Neural progenitor cell (in vitro differentiated cells): Measurements from ENCODE around the gene TMEM198. TPM values are rescaled to one million over a fixed set of nuclear protein-coding genes. Genes with fewer than 3 reads are reported as not detected.

Experiments used
- DNase-seq: peaks from one replicate; pipeline ENCODE4 v3.0.0-alpha.2; 2016; ENCODE audit warnings: low spot score
- H2AFZ ChIP-seq: fragments of 200-600 bp; sonication (generic); replicated peaks from 2 replicates; pipeline ENCODE4 v1.6.1; 2016; ENCODE audit warnings: antibody characterized with exemption
- H3F3A ChIP-seq: fragments of 200-600 bp; sonication (generic); 2 replicates; pipeline ENCODE4 v1.6.1; 2016; ENCODE audit warnings: antibody characterized with exemption, low read depth
- H3K27ac ChIP-seq: fragments of 200-600 bp; sonication (generic); 2 replicates; pipeline ENCODE4 v1.5.1; 2016; ENCODE audit warnings: mild to moderate bottlenecking
- H3K27me3 ChIP-seq: fragments of 200-600 bp; sonication (generic); 2 replicates; pipeline ENCODE4 v1.6.1; 2016; ENCODE audit warnings: mild to moderate bottlenecking, moderate library complexity
- H3K36me3 ChIP-seq: fragments of 200-600 bp; sonication (generic); 2 replicates; pipeline ENCODE4 v1.5.1; 2016
- H3K4me1 ChIP-seq: fragments of 200-600 bp; sonication (generic); 2 replicates; pipeline ENCODE4 v1.6.1; 2016; ENCODE audit warnings: mixed run types
- H3K4me2 ChIP-seq: fragments of 200-600 bp; sonication (generic); 2 replicates; pipeline ENCODE4 v1.6.1; 2016
- H3K4me3 ChIP-seq: fragments of 200-600 bp; sonication (generic); 2 replicates; pipeline ENCODE4 v1.5.1; 2016
- H3K79me2 ChIP-seq: fragments of 200-600 bp; sonication (generic); 2 replicates; pipeline ENCODE4 v1.6.1; 2016; ENCODE audit warnings: low read depth
- H3K9ac ChIP-seq: fragments of 200-600 bp; sonication (generic); 2 replicates; pipeline ENCODE4 v1.6.1; 2016
- H3K9me3 ChIP-seq: fragments of 200-600 bp; sonication (generic); 2 replicates; pipeline ENCODE4 v1.5.1; 2016; ENCODE audit warnings: low read depth
- H4K20me1 ChIP-seq: fragments of 200-600 bp; sonication (generic); 2 replicates; pipeline ENCODE4 v1.6.1; 2016; ENCODE audit warnings: low read depth
- H3K27ac Mint-ChIP-seq: 3 replicates; pipeline ENCODE4 v1.8.0; 2021; ENCODE audit warnings: mixed read lengths
- H3K27me3 Mint-ChIP-seq: 2 replicates; pipeline ENCODE4 v1.8.0; 2022; ENCODE audit warnings: low read depth, mild to moderate bottlenecking, inconsistent platforms, moderate library complexity, mixed read lengths; ENCODE audit not compliant: insufficient read depth
- H3K36me3 Mint-ChIP-seq: 3 replicates; pipeline ENCODE4 v1.8.0; 2021; ENCODE audit warnings: mixed read lengths
- H3K4me1 Mint-ChIP-seq: 3 replicates; pipeline ENCODE4 v1.8.0; 2021; ENCODE audit warnings: mixed read lengths
- H3K4me3 Mint-ChIP-seq: 3 replicates; pipeline ENCODE4 v1.8.0; 2021; ENCODE audit warnings: mild to moderate bottlenecking, moderate library complexity, mixed read lengths
- H3K9me3 Mint-ChIP-seq: 3 replicates; pipeline ENCODE4 v1.8.0; 2020; ENCODE audit warnings: mixed read lengths
- EZH2 ChIP-seq: fragments of 200-600 bp; sonication (generic); IDR thresholded peaks from 2 replicates; pipeline ENCODE4 v1.6.1; 2017; ENCODE audit warnings: antibody characterized with exemption, mild to moderate bottlenecking, moderate library complexity
- EZH2phosphoT487 ChIP-seq: fragments of 200-600 bp; sonication (generic); IDR thresholded peaks from 2 replicates; pipeline ENCODE4 v1.6.1; 2017; ENCODE audit warnings: antibody characterized with exemption
- total RNA-seq: library from RNA; depleted of rRNA; stranded (reverse); fragments of >200 nt; gene quantifications from 2 replicates; pipeline ENCODE4 v1.2.3, GENCODE V29; 2015; ENCODE audit warnings: low replicate concordance
- TF ChIP-seq, protein P1 (sequence below): fragments of 200-600 bp; sonication (generic); IDR thresholded peaks from 2 replicates; pipeline ENCODE4 v1.5.1; 2017; ENCODE audit warnings: antibody characterized with exemption, mild to moderate bottlenecking

Gene TMEM198
- total RNA-seq, 1 donor from 2014 or later, result 0.79 TPM

DNA sequence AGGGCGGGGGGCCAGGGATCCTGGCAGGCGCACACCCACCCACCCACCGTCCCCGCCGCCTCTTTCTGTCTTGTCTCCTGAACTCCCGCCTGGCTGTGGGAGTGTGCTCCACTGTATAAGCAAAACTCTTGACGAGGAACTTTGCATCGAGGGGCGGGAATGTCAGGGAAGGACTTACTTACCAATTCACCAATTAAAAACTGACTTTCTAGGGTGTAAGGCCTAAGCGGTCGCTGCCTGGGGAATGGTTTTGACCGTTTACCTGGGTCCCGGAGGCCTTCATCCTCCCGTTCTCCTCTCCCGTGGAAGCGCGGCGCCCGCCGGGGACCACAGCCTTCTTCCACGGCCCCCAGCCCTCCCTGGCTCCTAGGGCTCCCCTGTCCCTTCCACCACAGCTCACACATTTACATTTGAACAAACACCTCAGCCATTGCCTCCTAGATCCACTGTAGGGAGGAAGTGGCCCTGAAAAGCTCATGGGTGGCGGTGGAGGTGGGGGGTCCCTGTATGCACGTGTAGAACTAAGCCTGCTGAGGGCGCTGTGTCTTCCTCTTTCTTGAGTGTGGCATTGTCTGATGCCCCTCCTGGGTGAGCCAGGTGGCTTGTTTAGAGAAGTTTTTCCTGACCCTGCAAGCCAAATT lies 20.7 kb upstream of the TMEM198 start:
- Mint-ChIP-seq H3K4me1 (peaks cover 72% of the 10 kb centered on the region), H3K9me3 (no peaks in the 10 kb centered on the region), H3K36me3 (no peaks in the 10 kb centered on the region), H3K27ac (no peak overlapping the region), H3K4me3 (peak overlapping the region; percentile 57), H3K27me3 (peaks cover 36% of the 10 kb centered on the region)
- peak; percentile 57 for DNase-seq
- Histone ChIP-seq H3K9ac (no peak overlapping the region), H3K79me2 (no peaks in the 10 kb centered on the region), H3K4me3 (peak overlapping the region; percentile 40), H3K4me1 (peaks cover 69% of the 10 kb centered on the region), H3K36me3 (no peaks in the 10 kb centered on the region), H3F3A (peaks cover 56% of the 10 kb centered on the region), H3K9me3 (no peaks in the 10 kb centered on the region), H2AFZ (peak overlapping the region; percentile 70), H3K27me3 (peaks cover 31% of the 10 kb centered on the region), H4K20me1 (peaks cover 15% of the 10 kb centered on the region), H3K27ac (no peak overlapping the region), H3K4me2 (peak overlapping the region; percentile 80)
- TF ChIP-seq, protein P1, sequence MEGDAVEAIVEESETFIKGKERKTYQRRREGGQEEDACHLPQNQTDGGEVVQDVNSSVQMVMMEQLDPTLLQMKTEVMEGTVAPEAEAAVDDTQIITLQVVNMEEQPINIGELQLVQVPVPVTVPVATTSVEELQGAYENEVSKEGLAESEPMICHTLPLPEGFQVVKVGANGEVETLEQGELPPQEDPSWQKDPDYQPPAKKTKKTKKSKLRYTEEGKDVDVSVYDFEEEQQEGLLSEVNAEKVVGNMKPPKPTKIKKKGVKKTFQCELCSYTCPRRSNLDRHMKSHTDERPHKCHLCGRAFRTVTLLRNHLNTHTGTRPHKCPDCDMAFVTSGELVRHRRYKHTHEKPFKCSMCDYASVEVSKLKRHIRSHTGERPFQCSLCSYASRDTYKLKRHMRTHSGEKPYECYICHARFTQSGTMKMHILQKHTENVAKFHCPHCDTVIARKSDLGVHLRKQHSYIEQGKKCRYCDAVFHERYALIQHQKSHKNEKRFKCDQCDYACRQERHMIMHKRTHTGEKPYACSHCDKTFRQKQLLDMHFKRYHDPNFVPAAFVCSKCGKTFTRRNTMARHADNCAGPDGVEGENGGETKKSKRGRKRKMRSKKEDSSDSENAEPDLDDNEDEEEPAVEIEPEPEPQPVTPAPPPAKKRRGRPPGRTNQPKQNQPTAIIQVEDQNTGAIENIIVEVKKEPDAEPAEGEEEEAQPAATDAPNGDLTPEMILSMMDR, result peak; percentile 45
- no peak for TF ChIP-seq EZH2

DNA sequence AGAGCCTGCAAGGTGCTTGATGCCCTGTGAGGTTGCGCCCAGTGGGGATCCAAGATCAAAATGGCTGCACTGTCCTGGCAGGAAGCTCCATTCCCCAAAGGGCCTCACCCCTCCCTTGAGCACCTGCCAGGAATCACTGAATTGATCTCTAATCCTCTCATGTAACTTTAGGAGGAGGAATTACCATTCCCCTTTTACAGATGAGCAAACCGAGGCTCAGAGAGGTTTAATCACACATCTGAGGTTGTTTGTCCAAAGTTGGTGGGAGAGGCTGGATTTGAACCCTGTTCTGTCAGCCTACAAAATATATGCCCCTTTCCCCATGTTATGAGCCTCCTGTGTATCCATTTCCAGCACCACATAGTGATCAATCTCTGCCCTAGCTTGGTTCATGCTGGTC lies 19.0 kb upstream of the TMEM198 start:
- Histone ChIP-seq H3K27ac (no peak overlapping the region), H3K36me3 (no peaks in the 10 kb centered on the region), H3K4me2 (no peak overlapping the region), H4K20me1 (peaks cover 15% of the 10 kb centered on the region), H3K9ac (no peak overlapping the region), H2AFZ (no peak overlapping the region), H3K27me3 (peaks cover 48% of the 10 kb centered on the region), H3F3A (peaks cover 52% of the 10 kb centered on the region), H3K4me1 (peaks cover 69% of the 10 kb centered on the region), H3K4me3 (no peak overlapping the region), H3K79me2 (no peaks in the 10 kb centered on the region), H3K9me3 (no peaks in the 10 kb centered on the region)
- TF ChIP-seq EZH2 (no peak), EZH2phosphoT487 (no peak)
- TF ChIP-seq, protein P1, result no peak
- H3K4me3 Mint-ChIP-seq, result no peak overlapping the region
- peak overlapping the region; percentile 11 for H3K27ac Mint-ChIP-seq
- H3K27me3 Mint-ChIP-seq, result peaks cover 33% of the 10 kb centered on the region
- H3K4me1 Mint-ChIP-seq, result peaks cover 74% of the 10 kb centered on the region
- no peaks in the 10 kb centered on the region for H3K9me3 Mint-ChIP-seq
- no peak for DNase-seq
- no peaks in the 10 kb centered on the region for H3K36me3 Mint-ChIP-seq

DNA sequence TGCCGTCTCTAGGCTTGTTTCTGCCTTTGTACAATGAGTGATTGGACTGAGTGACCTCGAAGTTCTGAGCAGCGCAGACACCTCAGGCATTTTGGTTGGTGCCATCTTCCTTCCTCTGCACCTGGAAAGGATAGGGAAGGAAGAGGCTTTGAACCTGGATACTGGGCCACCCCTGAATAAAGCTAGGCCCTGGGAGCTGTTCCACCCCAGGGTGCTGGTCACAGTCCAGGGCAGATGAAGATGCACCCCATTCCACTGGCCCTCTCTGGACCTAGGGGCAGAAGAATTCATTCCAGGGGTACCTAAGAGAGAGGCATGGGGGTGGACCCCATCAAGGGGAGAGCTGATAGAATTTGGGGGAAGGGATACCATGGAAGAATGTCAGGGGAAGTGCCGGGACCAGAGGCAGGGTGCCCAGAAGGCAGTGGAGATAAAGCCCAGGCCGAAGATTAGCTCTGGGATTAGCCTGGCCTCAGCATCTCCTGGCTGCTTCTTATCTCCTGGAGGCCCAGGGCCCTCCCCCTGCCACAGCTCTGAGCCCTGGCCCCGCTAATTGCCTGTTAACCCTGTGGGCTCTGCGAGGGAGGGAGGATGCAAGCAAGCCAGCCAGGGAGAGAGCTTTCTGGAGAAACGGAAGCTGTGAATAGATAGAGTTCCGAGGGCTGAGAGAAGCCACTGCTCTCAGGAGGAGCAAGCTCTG lies 18.1 kb upstream of the TMEM198 start:
- no peaks in the 10 kb centered on the region for H3K79me2 ChIP-seq
- H3K4me1 ChIP-seq, result peaks cover 65% of the 10 kb centered on the region
- H4K20me1 ChIP-seq, result peaks cover 15% of the 10 kb centered on the region
- Mint-ChIP-seq H3K27me3 (peaks cover 29% of the 10 kb centered on the region), H3K9me3 (peaks cover under 1% of the 10 kb centered on the region), H3K27ac (peak overlapping the region; percentile 11), H3K4me3 (peak overlapping the region; percentile 72), H3K36me3 (no peaks in the 10 kb centered on the region), H3K4me1 (peaks cover 73% of the 10 kb centered on the region)
- H3K4me3 ChIP-seq, result no peak overlapping the region
- no peaks in the 10 kb centered on the region for H3K9me3 ChIP-seq
- H3F3A ChIP-seq, result peaks cover 52% of the 10 kb centered on the region
- peaks cover 52% of the 10 kb centered on the region for H3K27me3 ChIP-seq
- peak; percentile 91 for DNase-seq
- no peak overlapping the region for H2AFZ ChIP-seq
- no peak for TF ChIP-seq EZH2
- TF ChIP-seq, protein P1, result no peak
- TF ChIP-seq EZH2phosphoT487, result no peak
- no peaks in the 10 kb centered on the region for H3K36me3 ChIP-seq
- H3K9ac ChIP-seq, result no peak overlapping the region
- H3K27ac ChIP-seq, result no peak overlapping the region
- peak overlapping the region; percentile 67 for H3K4me2 ChIP-seq
